Testis (tissue), 2 donors: ENCODE measurements around the gene NAGPA.
"Not testable (repeated sequence)": the region's sequence is repeated elsewhere in the genome, so short reads cannot be mapped to it uniquely, and the experiment has no call there.

Experiments used
- CTCF ChIP-seq, 3 experiments: fragments of 450-650 bp in 2 of 3; fragments of 200-600 bp in 1 of 3; sonication (generic) in 1 of 3; IDR thresholded peaks; one replicate each; pipeline ENCODE4 v1.5.1; 2016 to 2019; ENCODE audit warnings: antibody characterized with exemption in 3 of 3, mild to moderate bottlenecking in 2 of 3, moderate library complexity in 1 of 3
- POLR2A ChIP-seq: fragments of 450-650 bp; IDR thresholded peaks from one replicate; pipeline ENCODE4 v1.6.1; 2017; ENCODE audit warnings: antibody characterized with exemption, mild to moderate bottlenecking, moderate library complexity

GRCh38 chr16:5044581-5044980 lies 10.8 kb upstream of the NAGPA start:
- TF ChIP-seq CTCF (IDR thresholded peaks at IDR 0.05); POLR2A: not testable (repeated sequence)
